ENCODE results near the gene MTMR4. TPM values are rescaled to one million over a fixed set of nuclear protein-coding genes. Genes with fewer than 3 reads are reported as not detected.
"Not testable (repeated sequence)": the region's sequence is repeated elsewhere in the genome, so short reads cannot be mapped to it uniquely, and the experiment has no call there.

The MTMR4 gene
- total RNA-seq, 1 donor: 18.2 TPM

DNA sequence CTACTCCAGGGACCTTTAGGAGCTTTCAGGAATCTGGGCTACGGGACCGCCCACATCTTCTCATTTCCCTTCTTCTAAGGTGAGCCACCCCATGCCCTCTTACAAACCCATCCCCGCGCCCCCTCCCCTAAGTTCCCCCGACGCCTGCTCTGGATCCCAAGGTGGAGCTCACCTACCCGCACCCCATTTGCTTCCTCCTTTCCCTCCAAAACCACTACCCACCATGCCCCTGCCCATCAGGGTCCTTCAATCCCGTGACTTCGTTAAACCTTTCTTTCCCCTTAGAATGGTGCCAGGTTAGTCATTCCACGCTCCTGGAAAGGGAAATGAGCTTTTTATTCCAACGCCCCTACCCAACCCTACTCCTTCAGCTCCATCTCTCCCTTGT is 326 bp upstream of the MTMR4 start:
- Histone ChIP-seq H3K27me3 (ENCODE audit: insufficient read depth, low read length) (no peaks in the 10 kb centered on the region), H3K9me3 (ENCODE audit: low read depth, low read length) (no peaks in the 10 kb centered on the region), H3K4me3 (ENCODE audit: low read length) (peak overlapping the region; percentile 53), H3K4me1 (ENCODE audit: insufficient read depth, low read length) (peaks cover 53% of the 10 kb centered on the region)

DNA sequence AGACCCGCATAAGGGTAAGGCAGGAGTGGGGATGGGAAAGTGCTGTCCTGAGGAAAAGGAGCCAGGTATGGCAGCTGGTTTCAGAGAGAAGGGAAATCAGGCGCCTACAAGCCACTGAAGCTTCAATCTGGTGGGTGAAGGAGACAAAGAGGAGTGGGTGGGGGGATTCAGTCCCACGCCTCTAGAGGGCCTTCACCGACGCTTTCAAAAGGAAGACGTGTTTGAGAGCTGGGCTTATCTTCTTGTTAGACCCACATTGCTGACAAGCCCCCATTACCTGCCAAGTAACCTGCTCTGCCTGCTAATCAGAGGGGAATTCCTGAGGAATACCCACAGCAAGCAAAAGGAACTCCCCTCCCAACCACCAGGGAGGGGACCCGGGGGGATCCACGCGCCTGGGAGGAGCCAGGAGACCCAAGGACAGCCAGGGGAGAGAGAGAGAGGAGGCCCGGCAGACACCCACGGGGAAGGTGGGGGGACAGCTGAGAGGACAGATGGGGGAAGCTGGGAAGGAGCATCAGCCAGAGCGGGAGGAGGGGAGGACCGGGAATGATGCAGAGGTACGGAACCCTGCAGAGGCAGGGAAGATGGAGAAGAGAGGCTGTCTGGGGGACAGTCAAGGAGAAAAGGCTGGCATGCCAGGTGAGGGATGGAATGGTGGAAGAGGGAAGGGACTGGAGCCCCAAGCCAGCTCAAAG is 1.0 kb downstream of the MTMR4 start:
- Histone ChIP-seq H3K9me3 (ENCODE audit: low read depth, low read length) (no peaks in the 10 kb centered on the region), H3K27me3 (ENCODE audit: insufficient read depth, low read length) (no peaks in the 10 kb centered on the region), H3K4me3 (ENCODE audit: low read length) (peak overlapping the region; percentile 53), H3K4me1 (ENCODE audit: insufficient read depth, low read length) (peaks cover 41% of the 10 kb centered on the region)

DNA sequence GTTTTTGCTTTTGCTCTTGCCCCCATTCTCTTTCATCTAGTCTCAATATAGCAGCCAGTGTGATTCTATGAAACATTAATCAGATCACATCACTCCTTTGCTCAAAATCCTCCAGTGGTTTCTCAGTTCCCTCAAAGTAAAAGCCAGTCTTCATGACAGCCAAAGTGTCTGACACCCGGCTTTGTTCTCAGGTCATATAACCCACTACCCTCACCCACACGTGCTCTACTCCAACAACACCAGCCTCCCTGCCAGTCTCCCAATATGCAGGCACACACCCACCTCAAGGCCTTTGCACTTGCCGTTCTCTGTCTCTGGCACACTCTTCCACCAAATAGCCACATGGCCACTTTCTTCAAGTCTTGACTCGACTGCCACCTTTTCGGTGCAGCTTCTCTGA is 4.4 kb downstream of the MTMR4 start:
- H3K27me3 ChIP-seq (ENCODE audit: insufficient read depth, low read length): no peaks in the 10 kb centered on the region
- no peaks in the 10 kb centered on the region for H3K9me3 ChIP-seq (ENCODE audit: low read depth, low read length)
- H3K4me1 ChIP-seq (ENCODE audit: insufficient read depth, low read length): peaks cover 42% of the 10 kb centered on the region
- H3K4me3 ChIP-seq (ENCODE audit: low read length): no peak overlapping the region

DNA sequence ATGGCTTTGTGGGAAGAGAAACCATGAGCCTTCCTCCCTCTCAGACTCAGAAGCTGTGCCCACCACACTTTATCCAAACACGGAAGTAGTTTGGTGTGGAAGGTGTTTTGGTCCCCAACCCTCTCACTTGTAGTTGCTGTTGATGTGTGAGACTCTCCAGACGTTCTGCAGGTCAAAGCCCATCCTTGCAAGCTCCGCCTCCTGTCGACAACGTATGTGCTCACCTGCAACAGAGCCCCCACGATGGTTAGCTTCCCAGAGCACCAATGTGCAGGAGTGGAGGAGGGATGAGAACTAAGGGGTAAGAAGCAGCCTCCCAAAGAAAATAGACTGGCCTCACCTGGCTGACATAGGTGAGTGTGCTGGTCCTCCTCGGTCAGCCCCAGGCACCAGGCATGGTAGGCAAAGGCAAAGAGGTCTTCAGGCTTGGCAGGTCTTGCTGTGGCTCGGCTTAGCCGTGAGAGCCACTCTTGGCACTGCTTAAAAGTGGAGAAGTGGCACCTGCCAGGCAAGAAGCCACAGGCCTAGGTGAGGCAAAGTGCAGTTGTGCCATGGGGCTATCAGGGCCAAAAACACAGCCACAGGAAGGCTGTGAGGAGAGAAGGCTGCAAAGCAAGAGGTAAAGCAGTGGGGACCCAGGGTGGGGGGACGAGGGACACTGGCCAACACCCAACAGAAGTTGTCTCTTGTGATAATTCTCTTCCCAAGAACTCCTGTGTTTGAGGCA is 5.9 kb downstream of the MTMR4 start:
- H3K4me3 ChIP-seq (ENCODE audit: low read length): no peak overlapping the region
- peaks cover 44% of the 10 kb centered on the region for H3K4me1 ChIP-seq (ENCODE audit: insufficient read depth, low read length)
- H3K9me3 ChIP-seq (ENCODE audit: low read depth, low read length): no peaks in the 10 kb centered on the region
- H3K27me3 ChIP-seq (ENCODE audit: insufficient read depth, low read length): no peaks in the 10 kb centered on the region

DNA sequence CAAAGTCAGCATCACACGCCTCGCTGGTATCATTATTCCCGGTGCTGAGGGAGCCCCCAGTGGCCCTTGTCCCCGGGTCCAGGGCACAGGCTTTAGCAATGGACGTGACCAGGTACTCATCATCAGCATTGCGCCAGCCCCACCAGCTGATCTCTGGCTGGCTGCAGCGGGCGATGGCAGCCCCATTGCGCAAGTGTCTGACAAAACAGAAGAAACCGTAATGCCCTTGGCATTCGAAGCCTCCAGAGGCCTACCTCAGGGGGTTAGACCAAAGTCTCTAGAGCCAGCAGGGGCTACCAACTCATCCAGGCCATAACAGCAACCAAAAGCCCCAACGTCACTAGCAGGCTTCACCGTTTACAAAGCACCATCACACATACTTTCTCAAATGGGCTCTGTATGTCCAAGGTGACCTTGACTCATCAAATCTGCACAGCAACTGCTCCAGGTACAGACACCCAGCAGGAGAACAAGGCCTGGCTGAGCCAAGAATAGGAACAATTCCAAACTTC is 7.3 kb downstream of the MTMR4 start:
- H3K9me3 ChIP-seq (ENCODE audit: low read depth, low read length): no peaks in the 10 kb centered on the region
- no peak overlapping the region for H3K4me3 ChIP-seq (ENCODE audit: low read length)
- H3K27me3 ChIP-seq (ENCODE audit: insufficient read depth, low read length): no peaks in the 10 kb centered on the region
- H3K4me1 ChIP-seq (ENCODE audit: insufficient read depth, low read length): peaks cover 43% of the 10 kb centered on the region

DNA sequence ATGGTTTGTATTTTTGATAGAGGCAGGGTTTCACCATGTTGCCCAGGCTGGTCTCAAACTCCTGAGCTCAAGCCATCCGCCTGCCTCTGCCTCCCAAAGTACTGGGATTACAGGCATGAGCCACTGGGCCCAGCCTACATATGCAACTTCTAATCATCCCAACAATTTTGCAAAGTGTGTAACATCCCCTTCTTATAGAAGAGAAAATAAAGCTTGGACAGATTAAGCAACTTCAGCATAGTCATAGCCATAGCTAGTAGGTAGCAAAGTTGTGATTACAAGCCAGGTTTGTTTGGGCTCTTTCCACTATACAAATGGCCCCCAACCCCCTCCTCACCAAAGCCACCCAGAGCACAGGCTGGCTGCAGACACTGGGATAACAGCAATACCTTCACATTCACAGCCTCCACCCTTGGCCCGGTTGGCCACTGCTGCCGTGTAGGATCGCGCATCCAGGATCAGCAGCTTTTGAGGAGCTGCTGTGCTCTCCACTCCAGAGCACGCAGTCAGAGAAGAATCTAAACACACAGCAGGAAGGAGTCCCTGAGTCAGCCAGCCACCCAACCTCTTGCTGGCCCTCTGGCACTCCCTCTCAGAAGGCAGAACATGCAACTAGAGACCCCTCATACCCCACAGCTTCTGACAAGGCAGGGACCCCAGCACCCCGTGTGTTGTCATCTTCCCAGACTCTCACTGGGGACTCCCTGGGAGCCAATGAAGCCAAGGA is 7.9 kb downstream of the MTMR4 start:
- Histone ChIP-seq H3K27me3 (ENCODE audit: insufficient read depth, low read length) (no peaks in the 10 kb centered on the region), H3K4me1 (ENCODE audit: insufficient read depth, low read length) (peaks cover 43% of the 10 kb centered on the region), H3K4me3 (ENCODE audit: low read length) (no peak overlapping the region), H3K9me3 (ENCODE audit: low read depth, low read length) (no peaks in the 10 kb centered on the region)

DNA sequence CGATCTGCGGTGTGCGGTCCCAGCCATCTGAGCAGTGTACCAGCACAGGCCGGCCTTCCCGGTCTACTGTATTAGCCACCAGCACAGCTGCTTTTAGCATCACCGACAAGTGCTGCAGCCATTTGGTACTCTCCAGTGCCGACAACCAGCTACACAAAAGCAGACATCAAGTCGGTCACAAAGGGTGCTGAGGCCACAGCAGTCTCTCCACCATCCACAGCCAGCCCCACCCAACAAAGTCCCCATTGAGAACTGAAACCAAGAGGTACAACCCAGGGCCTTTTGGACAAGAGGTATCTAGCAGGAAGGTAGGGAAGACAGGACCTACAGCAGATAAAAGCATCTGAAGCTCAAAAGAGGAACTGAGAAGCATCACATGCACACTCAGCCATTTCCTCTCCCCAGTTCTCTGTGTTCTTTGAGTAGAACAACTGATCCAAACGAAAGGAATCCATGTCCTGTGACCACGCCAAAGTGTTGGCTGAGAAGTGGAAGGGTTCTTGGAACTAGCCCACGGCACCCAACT is 9.5 kb downstream of the MTMR4 start:
- H3K9me3 ChIP-seq (ENCODE audit: low read depth, low read length): no peaks in the 10 kb centered on the region
- H3K27me3 ChIP-seq (ENCODE audit: insufficient read depth, low read length): no peaks in the 10 kb centered on the region
- H3K4me3 ChIP-seq (ENCODE audit: low read length): no peak overlapping the region
- peaks cover 43% of the 10 kb centered on the region for H3K4me1 ChIP-seq (ENCODE audit: insufficient read depth, low read length)

DNA sequence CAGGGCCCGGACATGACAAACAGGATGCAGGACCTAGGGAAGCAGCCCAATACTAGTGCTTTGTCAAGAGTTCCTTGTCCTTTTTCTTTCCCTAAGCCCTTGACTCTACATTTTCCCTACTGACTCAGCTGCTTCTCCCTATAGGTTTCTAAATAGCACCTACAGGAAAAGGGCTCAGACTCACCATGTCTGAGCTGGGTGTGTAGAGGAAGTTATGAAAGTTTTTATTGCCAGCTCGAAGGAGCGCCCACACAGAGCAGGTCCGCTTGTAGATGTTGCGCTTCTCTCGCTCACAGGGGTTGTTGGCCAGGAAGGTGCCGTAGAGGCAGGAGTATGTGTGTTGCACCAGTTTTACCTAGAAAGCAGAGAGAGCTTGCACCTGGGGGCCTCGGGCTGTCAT is 10.6 kb downstream of the MTMR4 start:
- Histone ChIP-seq H3K27me3 (ENCODE audit: insufficient read depth, low read length) (no peaks in the 10 kb centered on the region), H3K4me1 (ENCODE audit: insufficient read depth, low read length) (peaks cover 43% of the 10 kb centered on the region), H3K4me3 (ENCODE audit: low read length) (no peak overlapping the region), H3K9me3 (ENCODE audit: low read depth, low read length) (no peaks in the 10 kb centered on the region)

DNA sequence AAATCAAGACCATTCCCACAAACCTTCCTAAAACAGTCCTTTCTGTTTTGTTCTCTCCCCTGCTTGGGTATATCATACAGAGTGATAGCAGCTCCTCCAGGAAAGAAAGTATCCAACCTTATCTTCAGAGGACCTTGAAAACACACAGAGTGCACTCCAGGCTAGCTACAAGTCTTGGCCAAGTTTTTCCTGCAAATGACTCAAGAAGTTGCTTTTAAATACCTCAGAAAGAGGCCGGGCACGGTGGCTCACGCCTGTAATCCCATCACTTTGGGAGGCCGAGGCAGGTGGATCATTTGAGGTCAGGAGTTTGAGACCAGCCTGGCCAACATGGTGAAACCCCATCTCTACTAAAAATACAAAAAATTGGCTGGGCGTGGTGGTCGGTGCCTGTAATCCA is 11.3 kb downstream of the MTMR4 start:
- not testable (repeated sequence) for H3K4me3 ChIP-seq (ENCODE audit: low read length); H3K27me3 ChIP-seq (ENCODE audit: insufficient read depth, low read length); H3K9me3 ChIP-seq (ENCODE audit: low read depth, low read length)
- H3K4me1 ChIP-seq (ENCODE audit: insufficient read depth, low read length): peaks cover 43% of the 10 kb centered on the region

DNA sequence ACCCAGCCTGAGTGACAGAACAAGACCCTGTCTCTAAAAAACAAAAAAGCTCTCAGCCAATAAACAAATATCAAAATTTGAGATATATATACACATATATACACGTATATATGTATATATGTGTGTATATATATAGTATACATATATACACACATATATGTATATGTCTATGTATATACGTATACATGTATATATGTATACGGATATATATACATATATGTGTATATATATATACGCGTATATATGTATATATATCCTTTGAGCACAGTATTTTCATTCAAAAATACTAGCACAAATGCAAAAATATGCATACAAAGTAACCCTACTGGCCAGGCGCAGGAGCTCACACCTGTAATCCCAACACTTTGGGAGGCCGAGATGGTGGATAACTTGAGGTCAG is 13.0 kb downstream of the MTMR4 start:
- Histone ChIP-seq H3K4me3 (ENCODE audit: low read length) (no peak overlapping the region), H3K4me1 (ENCODE audit: insufficient read depth, low read length) (peaks cover 32% of the 10 kb centered on the region), H3K27me3 (ENCODE audit: insufficient read depth, low read length) (no peaks in the 10 kb centered on the region), H3K9me3 (ENCODE audit: low read depth, low read length) (no peaks in the 10 kb centered on the region)

DNA sequence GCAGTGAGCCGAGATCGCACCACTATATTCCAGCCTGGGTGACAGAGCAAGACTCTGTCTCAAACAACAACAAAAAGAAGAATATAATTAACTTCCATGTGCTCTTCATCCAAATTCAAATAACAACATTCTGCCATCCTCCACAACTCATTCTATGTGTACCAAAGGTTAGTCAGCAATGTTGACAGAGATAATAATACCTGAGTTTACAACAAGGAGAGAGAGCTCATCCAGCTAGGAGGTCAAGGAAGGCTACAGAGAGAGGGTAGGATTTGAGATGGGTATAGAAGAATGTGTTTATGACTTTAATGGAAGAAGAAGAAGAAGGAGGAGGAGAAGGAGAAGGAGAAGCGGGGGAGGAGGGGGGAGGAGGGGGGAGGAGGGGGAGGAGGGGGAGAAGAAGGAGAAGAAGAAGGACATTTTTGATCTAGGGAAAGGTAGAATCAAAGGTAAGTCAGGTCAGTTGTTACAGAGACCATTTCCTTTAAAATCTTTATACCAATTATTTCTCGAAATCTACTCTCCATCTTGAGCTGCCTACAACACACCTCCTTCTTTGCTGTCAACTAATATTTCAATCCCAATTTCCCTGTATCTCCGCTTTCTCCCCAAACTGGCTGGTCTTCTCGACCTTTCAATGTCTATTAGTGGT is 16.1 kb downstream of the MTMR4 start:
- Histone ChIP-seq H3K9me3 (ENCODE audit: low read depth, low read length) (no peaks in the 10 kb centered on the region), H3K4me3 (ENCODE audit: low read length) (no peak overlapping the region), H3K4me1 (ENCODE audit: insufficient read depth, low read length) (peaks cover 4% of the 10 kb centered on the region), H3K27me3 (ENCODE audit: insufficient read depth, low read length) (no peaks in the 10 kb centered on the region)

DNA sequence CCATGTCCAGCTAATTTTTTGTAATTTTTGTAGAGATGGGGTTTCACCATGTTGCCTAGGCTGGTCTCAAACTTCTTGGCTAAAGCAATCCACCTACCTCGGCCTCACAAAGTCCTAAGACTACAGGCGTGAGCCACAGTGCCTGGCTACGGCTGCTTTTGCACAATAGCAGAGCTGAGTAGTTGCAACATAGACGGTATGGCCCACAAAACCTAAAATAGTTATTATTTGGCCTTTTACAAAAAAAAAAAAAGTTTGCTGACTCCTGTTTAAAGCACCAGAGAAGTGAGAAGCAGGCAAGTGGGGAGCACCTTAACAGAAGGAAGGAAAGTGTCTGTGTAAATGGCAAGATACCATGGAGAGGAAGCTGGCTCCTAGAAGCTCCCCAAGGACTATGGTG is 20.9 kb downstream of the MTMR4 start:
- Histone ChIP-seq H3K4me3 (ENCODE audit: low read length) (no peak overlapping the region), H3K4me1 (ENCODE audit: insufficient read depth, low read length) (no peaks in the 10 kb centered on the region), H3K9me3 (ENCODE audit: low read depth, low read length) (no peaks in the 10 kb centered on the region), H3K27me3 (ENCODE audit: insufficient read depth, low read length) (no peaks in the 10 kb centered on the region)

DNA sequence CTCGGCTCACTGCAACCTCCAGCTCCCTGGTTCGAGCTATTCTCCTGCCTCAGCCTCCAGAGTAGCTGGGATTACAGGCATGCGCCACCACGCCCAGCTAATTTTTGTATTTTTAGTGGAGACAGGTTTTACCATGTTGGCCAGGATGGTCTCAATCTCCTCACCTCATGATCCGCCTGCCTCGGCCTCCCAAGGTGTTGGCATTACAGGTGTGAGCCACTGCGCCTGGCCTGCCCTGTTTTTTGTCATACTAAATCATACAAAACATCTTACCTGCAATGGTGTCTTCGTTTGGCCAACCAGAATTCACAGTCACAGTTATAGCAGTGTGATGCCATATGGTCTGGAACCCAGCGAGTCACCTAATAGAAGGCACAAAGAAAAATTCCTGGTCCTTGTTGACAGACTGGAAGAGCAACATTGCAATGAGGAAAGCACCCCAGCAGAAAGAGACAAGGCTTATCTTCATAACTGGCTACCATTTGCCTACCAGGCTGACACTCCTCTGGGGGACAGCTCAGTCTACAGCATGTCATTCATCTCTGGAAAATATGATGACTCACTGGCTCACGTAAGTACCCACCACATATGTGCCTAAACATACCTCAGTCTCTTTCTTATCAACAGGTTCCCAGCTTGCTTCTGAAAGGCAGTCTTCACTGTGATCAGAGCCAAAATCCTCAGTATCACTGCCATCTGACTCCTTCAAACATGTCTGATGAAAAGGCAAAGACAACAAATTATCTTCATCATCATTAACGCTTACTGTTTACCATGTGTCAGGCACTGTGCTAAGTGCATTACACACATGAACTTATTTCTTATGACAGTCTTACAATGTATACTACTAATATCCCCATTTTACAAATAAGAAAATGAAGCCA is 22.0 kb downstream of the MTMR4 start:
- H3K4me1 ChIP-seq (ENCODE audit: insufficient read depth, low read length): peaks cover 8% of the 10 kb centered on the region
- no peaks in the 10 kb centered on the region for H3K27me3 ChIP-seq (ENCODE audit: insufficient read depth, low read length)
- H3K4me3 ChIP-seq (ENCODE audit: low read length): no peak overlapping the region
- no peaks in the 10 kb centered on the region for H3K9me3 ChIP-seq (ENCODE audit: low read depth, low read length)

DNA sequence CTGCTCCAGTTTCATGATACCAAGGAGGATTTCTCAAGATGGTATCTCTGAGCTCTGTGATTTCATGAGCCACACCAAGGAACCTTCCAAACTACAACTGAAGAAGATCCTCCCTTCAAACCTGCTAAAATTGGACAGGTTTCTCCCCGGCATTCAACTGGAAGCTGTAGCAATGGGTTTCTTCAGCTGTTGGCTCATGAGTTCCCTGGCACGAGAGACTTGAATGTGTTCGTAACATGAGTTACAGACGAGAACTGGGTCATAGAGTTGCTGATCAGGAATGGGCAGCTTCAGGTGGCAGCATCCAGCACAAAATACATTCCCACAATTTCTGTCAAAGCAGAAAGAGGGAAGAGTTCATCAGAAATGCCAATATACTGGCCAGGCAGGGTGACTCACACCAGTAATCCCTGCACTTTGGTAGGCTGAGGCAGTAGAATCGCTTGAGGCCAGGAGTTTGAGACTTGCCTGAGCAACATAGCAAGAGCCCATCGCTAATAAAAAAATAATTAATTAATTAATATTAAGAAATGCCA is 22.9 kb downstream of the MTMR4 start:
- H3K4me1 ChIP-seq (ENCODE audit: insufficient read depth, low read length): peaks cover 15% of the 10 kb centered on the region
- H3K27me3 ChIP-seq (ENCODE audit: insufficient read depth, low read length): no peaks in the 10 kb centered on the region
- H3K4me3 ChIP-seq (ENCODE audit: low read length): no peak overlapping the region
- H3K9me3 ChIP-seq (ENCODE audit: low read depth, low read length): no peaks in the 10 kb centered on the region
